Testis (tissue), 2 donors: ENCODE data around the gene CENPV.

Experiments used
- POLR2A ChIP-seq: fragments of 450-650 bp; IDR thresholded peaks from one replicate; pipeline ENCODE4 v1.6.1; 2017; ENCODE audit warnings: antibody characterized with exemption, mild to moderate bottlenecking, moderate library complexity
- TF ChIP-seq, protein P1 (sequence below), 3 experiments: fragments of 450-650 bp in 2 of 3; fragments of 200-600 bp in 1 of 3; sonication (generic) in 1 of 3; IDR thresholded peaks; one replicate each; pipeline ENCODE4 v1.5.1; 2016 to 2019; ENCODE audit warnings: antibody characterized with exemption in 3 of 3, mild to moderate bottlenecking in 2 of 3, moderate library complexity in 1 of 3

GRCh38 chr17:16353317-16354174 is at the start of gene CENPV:
- TF ChIP-seq, protein P1, sequence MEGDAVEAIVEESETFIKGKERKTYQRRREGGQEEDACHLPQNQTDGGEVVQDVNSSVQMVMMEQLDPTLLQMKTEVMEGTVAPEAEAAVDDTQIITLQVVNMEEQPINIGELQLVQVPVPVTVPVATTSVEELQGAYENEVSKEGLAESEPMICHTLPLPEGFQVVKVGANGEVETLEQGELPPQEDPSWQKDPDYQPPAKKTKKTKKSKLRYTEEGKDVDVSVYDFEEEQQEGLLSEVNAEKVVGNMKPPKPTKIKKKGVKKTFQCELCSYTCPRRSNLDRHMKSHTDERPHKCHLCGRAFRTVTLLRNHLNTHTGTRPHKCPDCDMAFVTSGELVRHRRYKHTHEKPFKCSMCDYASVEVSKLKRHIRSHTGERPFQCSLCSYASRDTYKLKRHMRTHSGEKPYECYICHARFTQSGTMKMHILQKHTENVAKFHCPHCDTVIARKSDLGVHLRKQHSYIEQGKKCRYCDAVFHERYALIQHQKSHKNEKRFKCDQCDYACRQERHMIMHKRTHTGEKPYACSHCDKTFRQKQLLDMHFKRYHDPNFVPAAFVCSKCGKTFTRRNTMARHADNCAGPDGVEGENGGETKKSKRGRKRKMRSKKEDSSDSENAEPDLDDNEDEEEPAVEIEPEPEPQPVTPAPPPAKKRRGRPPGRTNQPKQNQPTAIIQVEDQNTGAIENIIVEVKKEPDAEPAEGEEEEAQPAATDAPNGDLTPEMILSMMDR (IDR thresholded peaks at IDR 0.05) = peak in 1 of 3 experiments; percentile 51
- no peak for TF ChIP-seq POLR2A
